C4-2B (cell line): Measurements from ENCODE around the gene RYR3.

Experiments
- ZFX ChIP-seq: fragments of 450-650 bp; IDR thresholded peaks from 2 replicates; pipeline ENCODE4 v1.6.1; 2017
- TF ChIP-seq, protein P1 (sequence below): fragments of 450-650 bp; conservative IDR thresholded peaks from 2 replicates; pipeline ENCODE4 v1.5.1; 2017; ENCODE audit warnings: mild to moderate bottlenecking

GRCh38 chr15:33660151-33660550 lies 349.4 kb downstream of the RYR3 start:
- TF ChIP-seq, protein P1, sequence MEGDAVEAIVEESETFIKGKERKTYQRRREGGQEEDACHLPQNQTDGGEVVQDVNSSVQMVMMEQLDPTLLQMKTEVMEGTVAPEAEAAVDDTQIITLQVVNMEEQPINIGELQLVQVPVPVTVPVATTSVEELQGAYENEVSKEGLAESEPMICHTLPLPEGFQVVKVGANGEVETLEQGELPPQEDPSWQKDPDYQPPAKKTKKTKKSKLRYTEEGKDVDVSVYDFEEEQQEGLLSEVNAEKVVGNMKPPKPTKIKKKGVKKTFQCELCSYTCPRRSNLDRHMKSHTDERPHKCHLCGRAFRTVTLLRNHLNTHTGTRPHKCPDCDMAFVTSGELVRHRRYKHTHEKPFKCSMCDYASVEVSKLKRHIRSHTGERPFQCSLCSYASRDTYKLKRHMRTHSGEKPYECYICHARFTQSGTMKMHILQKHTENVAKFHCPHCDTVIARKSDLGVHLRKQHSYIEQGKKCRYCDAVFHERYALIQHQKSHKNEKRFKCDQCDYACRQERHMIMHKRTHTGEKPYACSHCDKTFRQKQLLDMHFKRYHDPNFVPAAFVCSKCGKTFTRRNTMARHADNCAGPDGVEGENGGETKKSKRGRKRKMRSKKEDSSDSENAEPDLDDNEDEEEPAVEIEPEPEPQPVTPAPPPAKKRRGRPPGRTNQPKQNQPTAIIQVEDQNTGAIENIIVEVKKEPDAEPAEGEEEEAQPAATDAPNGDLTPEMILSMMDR, result no peak
- TF ChIP-seq ZFX, result no peak
